GM19328 (cell line): ENCODE data around the gene CRX.
"Not testable (repeated sequence)": the region's sequence is repeated elsewhere in the genome, so short reads cannot be mapped to it uniquely, and the experiment has no call there.

Source experiments
- ATAC-seq: cut with Tn5 transposase; IDR thresholded peaks from one replicate; pipeline ENCODE4 v1.9.1; 2021; ENCODE audit warnings: mild to moderate bottlenecking, moderate library complexity; ENCODE audit not compliant: unreplicated experiment

The CRX gene

DNA sequence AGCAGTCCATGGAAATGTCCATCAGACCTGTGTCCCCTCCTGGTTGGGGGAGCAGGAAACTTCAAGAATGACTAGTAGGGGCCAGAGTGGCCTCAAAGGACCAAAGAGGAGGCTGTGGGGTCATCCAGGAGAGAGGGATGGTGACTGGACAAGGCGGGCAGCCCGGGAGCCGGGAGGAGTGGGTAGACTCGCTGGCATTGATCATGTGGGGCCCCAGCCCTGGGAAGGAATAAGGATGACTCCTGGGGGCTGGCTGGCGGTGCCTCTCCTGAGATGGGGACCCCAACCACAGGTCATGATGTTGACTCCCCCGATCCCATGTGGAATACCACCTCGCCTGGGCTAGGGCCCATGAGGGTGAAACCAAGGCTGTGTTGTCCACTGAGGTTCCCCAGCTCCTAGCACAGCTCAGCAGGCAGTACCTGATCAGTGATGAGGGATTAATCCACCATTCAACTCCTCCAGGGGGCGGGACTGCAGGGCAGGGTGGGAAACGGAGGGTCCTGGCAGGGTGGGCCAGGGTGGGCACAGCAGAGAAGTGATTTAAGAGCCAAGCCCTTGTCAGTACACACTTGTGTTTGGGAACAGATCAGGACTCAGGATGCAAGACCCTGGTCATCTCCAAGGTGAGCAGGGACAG is 37.0 kb downstream of the CRX start, which contains the start of gene TPRX2:
TPRX2 (plus strand) TSS at position 590 of the 640 bp plus-strand sequence; CDS start at position 602, 12 bp downstream.
- not testable (repeated sequence) for ATAC-seq

DNA sequence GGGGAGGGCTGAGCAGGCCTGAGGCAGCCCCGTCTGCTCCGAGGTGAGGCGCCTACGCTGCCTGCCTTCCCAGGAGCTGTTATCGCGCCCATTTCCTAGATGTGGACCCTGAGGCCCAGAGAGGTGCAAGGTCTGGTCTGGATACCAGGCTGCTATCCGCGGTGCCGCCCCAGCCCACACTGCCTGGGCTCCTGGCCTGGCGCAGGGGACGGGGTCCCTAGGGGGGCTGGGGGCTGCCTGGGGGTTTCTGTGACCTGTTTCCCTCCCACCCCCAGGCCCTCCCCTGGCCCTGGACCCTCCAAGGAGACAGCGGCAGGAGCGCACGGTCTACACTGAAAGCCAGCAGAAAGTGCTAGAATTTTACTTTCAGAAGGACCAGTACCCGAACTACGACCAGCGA is 38.1 kb downstream of the CRX start:
- not testable (repeated sequence) for ATAC-seq

GRCh38 chr19:47860602-47861297 is 39.0 kb downstream of the CRX start:
- no peak for ATAC-seq

DNA sequence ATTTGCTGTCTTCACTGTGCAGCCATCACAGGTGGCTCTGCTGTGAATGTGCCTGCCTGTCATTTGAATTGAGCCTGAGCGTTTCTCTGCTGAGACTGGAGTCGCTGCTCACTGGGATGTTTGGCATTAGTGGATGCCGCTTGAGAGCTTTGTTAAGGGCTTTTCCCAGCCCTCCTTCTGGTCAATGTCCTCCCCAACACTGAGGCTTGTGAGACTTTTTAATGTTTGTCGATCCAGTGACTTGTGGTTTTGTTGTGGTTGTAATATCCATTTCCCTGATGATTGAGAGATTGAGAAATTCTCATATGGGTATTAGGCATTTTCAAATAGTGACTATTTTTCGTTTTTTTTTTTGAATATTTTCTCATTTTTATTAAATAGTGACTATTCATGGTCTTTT is 39.9 kb downstream of the CRX start:
- ATAC-seq = no peak

- no peak for ATAC-seq
Observed at GRCh38 chr19:47863514-47863936, 41.8 kb downstream of the CRX start.

GRCh38 chr19:47865166-47865565 is 43.4 kb downstream of the CRX start:
- ATAC-seq = no peak

DNA sequence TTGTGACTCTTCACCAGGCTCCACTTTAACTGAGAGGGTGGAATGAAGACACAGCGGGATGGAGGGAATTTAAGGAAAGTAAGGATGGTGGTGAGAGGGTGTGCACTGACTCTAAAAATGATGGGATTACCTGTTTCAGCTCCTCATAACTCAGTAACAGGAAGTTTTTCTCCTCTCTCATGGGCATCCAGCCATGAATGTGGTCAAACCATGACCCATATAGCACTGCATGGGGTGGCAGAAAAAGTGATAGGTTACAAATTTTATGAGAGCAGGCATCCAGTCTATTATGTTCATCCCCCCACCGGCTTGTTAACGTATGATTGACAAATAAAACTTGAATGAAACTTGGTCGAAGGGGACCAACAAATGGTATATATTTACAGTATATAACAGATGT is 57.2 kb downstream of the CRX start:
- no peak for ATAC-seq

DNA sequence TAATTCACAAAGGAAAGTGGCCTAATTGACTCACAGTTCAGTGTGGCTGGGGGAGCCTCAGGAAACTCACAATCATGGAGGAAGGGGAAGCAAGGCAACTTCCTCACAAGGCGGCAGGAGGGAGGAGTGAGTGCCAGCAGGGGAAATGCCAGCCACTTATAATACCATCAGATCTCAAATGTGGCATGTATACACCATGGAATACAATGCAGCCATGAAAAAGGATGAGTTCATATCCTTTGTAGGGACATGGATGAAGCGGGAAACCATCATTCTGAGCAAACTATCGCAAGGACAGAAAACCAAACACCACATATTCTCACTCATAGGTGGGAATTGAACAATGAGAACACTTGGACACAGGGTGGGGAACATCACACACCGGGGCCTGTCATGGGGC is 57.6 kb downstream of the CRX start:
- ATAC-seq = not testable (repeated sequence)

DNA sequence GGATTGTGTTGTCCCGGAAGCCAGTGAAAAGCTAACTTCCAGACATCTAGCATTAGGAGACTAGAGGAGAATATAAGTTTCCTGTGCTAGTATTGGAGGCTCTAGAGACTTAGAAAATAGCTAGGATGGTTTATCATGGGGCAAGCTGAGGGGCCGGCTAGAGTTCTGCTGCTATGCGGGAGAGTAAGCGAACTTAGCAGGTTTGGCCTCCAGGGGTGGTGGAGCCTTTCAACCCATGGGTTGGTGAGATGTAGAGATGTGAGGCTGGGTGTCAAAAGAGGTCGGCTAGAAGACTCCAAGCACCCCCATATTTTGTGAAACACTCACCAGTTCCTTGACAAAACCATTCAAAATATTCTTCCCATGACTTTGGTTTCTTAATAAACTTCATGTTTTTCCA is 60.0 kb downstream of the CRX start:
- no peak for ATAC-seq

GRCh38 chr19:47882890-47883289 is 61.2 kb downstream of the CRX start:
- ATAC-seq = no peak

DNA sequence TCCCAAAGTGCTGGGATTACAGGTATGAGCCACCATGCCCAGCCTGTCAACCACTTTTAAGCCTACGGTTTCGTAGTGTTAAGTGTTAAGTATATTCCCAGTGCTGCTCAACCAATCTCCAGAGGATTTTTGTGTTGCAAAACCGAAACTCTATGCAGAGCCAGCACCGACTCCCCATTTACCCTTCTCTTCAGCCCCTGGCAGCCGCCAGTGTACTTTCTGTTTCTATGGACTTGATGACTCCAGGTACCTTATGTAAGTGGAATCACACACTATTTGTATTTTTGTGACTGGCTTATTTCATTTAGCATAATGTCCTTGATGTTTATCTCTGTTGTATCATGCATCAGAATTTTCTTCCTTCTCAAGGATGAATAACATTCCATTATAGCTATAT is 63.3 kb downstream of the CRX start:
- ATAC-seq = no peak

- no peak for ATAC-seq
Observed at GRCh38 chr19:47886010-47886559, 64.3 kb downstream of the CRX start, which contains the start of gene SULT2A1. Gene SULT2A1 (minus strand): TSS chr19:47886315. CDS start chr19:47886257, 58 bp downstream.

GRCh38 chr19:47890865-47891621 is 69.3 kb downstream of the CRX start:
- ATAC-seq = no peak

DNA sequence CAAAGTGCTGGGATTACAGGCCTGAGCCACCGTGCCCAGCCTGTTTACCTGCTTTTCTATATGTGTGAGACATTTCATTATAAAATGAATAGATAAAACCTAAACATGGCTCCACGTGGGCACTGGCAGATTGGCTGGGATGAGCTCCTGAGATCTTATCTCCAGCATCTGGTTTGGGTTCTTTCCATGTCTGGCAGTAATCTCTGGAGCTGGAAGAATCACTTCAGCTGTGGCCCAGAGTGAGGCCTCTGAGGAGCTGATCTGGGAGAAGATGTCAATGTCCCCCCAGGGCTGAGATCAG is 69.8 kb downstream of the CRX start:
- no peak for ATAC-seq

DNA sequence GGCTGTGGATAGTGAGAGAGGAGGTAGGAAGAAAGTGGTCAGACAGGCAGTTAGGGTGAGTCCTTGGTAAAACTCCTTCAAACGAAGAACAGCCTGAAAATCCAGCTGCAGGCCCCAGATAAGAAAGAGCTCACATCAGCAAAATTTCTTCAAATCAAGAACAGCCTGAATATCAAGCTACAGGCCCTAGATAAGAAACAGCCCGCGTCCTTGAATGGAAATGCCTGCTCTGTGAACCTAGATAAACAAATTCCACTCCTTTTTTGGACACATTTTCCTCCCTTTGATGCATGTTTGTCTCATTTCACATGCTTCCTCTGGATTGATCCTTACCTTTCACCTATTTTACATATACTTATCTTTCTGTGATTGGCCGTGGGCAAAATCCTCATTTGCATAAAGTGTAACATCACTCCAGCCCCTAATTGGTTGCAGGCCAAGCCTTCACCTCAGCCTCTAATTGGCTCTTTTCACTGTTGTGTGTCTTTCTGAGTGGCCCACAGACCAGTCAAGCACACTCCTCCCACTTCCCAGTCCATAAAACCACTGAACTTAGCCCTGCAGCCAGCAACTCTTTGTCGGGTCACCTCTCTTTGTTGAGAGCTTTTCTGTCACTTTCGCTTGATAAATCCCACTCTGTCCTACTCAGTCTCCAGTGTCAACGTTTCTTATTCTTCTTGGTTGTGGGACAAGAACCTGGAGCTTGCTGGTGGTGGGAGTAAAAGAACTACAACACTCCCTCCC is 70.4 kb downstream of the CRX start:
- ATAC-seq = no peak
